HG03196 (cell line): ENCODE results near the gene SLC36A4.
"Not testable (repeated sequence)": the region's sequence is repeated elsewhere in the genome, so short reads cannot be mapped to it uniquely, and the experiment has no call there.

Experiments
- ATAC-seq: cut with Tn5 transposase; IDR thresholded peaks from one replicate; pipeline ENCODE4 v1.9.1; 2021; ENCODE audit not compliant: unreplicated experiment

SLC36A4 gene

DNA sequence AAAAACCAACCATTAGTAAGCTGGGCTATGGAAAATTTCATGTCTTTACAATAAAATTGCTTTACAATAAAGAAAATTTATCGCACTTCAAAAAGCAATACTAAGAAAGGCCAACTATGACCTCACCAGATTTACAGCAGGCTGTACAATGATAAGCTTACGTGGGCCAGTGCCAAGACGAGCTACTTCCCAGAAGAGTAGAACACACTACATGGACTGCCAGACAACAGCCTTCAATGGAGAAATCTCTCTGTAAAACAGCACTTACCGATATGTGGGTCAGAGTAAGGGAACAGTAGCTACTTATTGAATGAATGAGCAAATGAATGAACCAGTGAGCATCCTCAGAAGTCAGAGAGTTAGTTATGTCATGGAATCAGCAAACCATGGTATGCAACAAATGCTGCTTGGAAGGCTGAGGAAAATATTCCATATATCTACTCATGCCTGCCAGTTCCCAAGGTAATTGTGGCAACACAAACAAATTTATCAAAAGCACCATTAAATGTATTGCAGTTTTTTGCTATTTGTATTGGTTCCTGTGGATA lies 74.4 kb downstream of the SLC36A4 start:
- no peak for ATAC-seq

DNA sequence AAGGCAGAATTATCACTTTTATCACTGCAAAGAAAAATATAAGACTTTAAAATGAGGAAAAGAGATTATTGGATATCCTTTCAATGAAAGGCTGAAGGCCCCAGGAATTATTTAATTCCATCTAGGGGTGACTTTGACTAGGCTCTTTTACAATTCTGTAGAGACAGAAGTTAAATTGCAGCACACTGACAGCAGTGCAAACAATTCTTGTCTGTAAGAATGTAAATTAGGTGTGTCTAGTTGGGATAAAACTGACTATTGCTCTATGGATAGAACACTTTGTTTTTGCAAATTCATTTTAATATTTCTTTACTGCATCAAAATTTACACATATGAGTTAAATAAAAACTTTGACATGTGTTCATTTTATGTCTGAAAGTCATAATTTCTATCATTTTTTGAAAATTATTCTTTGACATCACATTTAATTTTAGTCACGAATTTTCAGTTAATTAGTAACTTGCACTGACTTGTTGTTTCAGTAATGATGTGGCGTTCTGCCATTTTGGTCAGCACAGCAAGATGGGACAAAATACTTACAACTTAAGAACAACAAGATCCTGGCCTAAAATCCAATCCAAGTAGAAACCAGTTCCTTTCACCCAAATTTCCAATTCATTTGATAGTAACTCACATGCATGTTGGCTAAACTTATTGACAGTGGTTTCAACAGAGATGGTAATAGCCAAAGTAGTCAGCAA lies 75.1 kb downstream of the SLC36A4 start:
- ATAC-seq = no peak

DNA sequence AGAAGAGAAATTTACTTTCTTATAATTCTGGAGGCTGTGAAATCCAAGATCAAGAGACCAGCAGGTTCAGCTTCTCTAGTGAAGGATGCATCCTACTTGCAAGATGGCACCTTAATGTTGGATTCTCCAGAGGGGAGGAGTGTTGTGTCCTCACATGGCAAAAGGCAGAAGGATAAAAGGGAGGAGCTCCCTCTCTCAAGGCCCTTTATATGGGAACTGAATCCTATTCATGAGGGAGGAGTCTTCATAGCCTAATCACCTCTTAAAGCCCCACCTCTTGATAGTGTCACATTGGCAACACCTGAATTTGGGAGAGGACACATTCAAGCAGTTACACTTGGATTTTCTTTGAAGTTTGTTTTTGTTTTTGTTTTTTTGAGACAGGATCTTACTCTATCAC lies 79.5 kb downstream of the SLC36A4 start:
- no peak for ATAC-seq

DNA sequence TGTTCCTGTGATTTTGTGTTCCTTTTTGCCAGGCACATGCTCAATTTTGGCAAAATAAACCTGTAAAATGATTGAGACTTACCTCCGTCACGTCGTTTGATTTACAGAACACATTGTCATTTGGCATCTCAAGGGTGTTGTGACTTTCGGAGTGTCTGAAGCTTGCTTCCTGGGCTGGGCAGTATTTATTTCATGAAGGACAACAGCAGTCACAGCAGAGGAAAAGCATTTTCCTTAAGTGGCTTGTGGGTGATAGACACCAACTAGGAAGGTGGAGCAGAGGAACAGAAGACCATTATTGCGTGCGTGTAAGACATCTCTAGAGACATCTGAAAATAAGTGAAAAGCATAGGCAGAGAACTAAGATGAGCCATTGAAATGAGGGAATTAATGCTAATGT lies 80.2 kb downstream of the SLC36A4 start:
- ATAC-seq = no peak

DNA sequence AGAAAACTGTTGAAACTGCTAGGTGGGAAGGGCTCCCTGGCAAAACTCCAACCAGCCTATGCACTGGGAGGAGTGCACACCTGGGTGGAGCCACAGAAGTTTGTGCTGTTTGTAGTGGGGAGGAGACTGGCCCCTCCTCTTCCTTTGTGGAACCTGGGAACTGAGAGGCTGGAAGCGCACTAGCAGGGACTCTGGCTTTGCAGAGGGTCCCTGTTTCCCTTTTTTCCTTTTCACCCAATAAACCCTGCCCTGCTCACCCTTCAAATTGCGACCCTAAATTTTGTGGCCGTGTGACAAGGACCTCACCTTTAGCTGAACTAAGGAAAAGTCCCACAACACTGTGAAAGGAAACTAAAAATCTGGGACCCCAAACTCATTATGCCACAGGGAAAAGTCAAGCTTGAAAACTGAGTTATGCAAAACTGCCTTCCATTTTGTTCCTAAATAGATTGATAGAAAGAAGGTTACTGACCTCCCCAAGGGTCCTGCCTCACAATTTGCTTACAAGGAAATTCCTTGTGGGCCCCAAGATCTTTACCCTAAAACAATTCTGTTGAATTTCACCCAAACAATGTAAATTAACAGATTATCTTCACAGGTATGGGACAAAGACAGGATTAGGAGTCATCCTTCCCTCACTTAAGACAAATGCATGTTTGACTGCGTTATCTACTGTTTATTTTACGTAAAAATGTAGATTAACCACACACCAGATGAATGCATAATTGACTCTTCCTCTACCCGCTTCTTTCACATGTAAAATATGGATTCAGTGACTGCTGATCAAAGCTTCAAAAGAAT lies 81.0 kb downstream of the SLC36A4 start:
- ATAC-seq = no peak

DNA sequence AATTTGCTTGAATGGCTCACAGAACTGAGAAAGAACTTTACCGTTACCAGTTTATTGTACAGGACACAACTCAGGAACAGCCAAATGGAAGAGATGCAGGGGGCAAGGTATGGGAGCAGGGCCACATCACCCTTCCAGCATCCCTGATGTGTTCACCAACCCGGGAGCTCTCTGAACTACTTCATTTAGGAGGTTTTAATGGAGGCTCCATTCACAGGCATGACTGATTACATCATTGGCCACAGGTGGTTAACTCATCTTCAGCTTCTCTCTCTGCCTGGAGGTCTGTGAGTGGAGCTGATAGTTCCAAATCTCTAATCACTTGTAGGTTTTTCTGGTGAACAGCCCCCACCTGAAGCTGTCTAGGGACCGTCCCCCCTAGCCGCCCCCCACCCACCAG lies 83.5 kb downstream of the SLC36A4 start:
- no peak for ATAC-seq

DNA sequence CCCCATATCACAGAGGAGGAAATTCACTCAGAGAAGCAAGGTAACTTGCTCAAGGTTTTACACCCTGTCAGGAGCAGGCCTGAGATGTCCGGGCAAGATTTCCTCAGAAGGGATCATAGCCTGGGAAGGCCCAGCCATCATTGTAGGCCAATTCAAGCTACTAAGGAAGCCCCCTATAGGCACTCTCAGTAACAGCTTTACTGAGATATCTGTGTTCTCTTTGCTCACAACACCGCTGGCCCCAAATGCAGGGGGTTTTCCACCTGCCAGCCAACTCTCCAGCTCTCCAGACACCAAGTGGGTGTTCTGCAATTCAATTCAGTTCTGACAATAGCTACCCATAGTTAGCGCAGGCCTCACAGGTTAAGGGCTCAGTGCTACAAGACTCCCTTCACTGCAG lies 84.0 kb downstream of the SLC36A4 start:
- ATAC-seq = no peak

DNA sequence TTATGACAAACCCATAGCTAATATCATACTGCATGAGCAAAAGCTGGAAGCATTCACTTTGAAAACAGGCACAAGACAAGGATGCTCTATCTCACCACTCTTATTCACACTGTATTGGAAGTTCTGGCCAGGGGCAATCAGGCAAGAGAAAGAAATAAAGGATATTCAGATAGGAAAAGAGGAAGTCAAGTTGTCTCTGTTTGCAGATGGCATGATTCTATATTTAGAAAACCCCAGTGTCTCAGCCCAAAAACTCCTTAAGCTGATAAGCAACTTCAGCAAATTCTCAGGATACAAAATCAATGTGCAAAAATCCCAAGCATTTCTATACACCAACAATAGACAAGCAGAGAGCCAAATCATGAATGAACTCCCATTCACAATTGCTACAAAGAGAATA lies 86.6 kb downstream of the SLC36A4 start:
- not testable (repeated sequence) for ATAC-seq

DNA sequence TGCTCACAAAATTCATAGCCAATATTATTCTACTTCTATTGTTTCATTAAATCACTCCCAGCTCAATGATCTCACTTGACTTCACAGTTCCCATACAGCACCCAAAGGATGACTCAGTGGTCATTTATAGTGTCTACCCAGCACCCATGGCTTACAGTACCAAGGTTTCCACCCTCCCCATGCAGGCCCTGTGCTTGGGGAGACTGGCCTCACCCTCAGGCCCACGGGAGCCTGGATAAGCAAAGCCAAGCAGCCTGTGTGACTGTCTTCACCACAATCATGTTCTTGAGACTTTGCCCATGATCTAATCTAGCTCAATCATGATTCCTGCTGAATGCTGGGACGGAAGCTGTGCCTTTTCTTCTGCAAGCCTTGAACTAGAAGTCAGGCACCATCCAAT lies 97.6 kb downstream of the SLC36A4 start:
- ATAC-seq = no peak

DNA sequence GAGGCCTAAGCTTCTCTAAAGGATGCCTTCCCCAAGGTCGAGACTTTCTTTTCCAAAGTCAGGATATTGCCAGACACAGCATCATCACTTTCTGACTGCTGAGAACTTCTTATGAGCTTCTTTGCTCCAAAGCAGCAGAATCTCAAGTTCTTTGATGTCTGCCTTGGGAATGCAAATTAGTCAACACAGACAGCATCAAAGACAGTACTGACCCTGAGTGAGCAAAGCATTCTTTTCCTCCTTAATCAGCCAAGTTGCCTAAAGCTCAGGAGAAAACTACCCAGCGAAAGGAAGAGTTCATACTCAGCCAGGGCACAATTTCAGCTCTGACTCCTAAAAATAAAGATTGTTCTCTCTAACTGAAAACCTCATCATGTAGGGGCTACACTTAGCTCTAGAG lies 98.0 kb downstream of the SLC36A4 start:
- ATAC-seq = no peak
